Activated CD4-positive, alpha-beta T cell treated with anti-CD3 and anti-CD28 coated beads, Interleukin-2, Interleukin-4, amounts not matched to agents 100 ng/mL and 50 ng/mL, durations not matched to agents 16 hours and 8 hours (primary cell): Measurements from ENCODE around the gene CMTM5.
"Not testable (repeated sequence)": the region's sequence is repeated elsewhere in the genome, so short reads cannot be mapped to it uniquely, and the experiment has no call there.

Source experiments
- DNase-seq: peaks from one replicate; pipeline ENCODE4 v3.0.0-alpha.2; 2020; ENCODE audit warnings: low spot score

CMTM5 gene

GRCh38 chr14:23399136-23399535 lies 22.3 kb downstream of the CMTM5 start:
- DNase-seq, result no peak

- no peak for DNase-seq
These were observed 22.7 kb downstream of the CMTM5 start for GRCh38 chr14:23399591-23399990.

- not testable (repeated sequence) for DNase-seq
These were observed 23.8 kb downstream of the CMTM5 start for GRCh38 chr14:23400496-23401149.

GRCh38 chr14:23401291-23401690 lies 24.4 kb downstream of the CMTM5 start:
- DNase-seq, result no peak

- DNase-seq, result no peak
These were observed 25.7 kb downstream of the CMTM5 start for GRCh38 chr14:23402296-23403138.

- DNase-seq, result no peak
These were observed 26.2 kb downstream of the CMTM5 start for GRCh38 chr14:23403139-23403438.

GRCh38 chr14:23403908-23404307 lies 27.1 kb downstream of the CMTM5 start:
- no peak for DNase-seq

- no peak for DNase-seq
These were observed 27.6 kb downstream of the CMTM5 start for GRCh38 chr14:23404331-23404900.

GRCh38 chr14:23405096-23405495 lies 28.2 kb downstream of the CMTM5 start:
- DNase-seq, result no peak

GRCh38 chr14:23405516-23406025 lies 28.7 kb downstream of the CMTM5 start:
- DNase-seq, result no peak

GRCh38 chr14:23406244-23406643 lies 29.4 kb downstream of the CMTM5 start:
- no peak for DNase-seq

GRCh38 chr14:23406725-23407355 lies 30.0 kb downstream of the CMTM5 start:
- DNase-seq, result no peak

GRCh38 chr14:23407516-23408306 lies 30.9 kb downstream of the CMTM5 start, which contains the start of gene MYH6:
Gene MYH6 (minus strand): TSS chr14:23408273. CDS start chr14:23407223, 1,050 bp downstream.
- no peak for DNase-seq

- no peak for DNase-seq
These were observed 31.4 kb downstream of the CMTM5 start for GRCh38 chr14:23408307-23408630.

GRCh38 chr14:23409475-23409874 lies 32.6 kb downstream of the CMTM5 start:
- DNase-seq, result no peak

GRCh38 chr14:23409966-23410635 lies 33.3 kb downstream of the CMTM5 start:
- DNase-seq, result no peak

- DNase-seq, result no peak
These were observed 35.0 kb downstream of the CMTM5 start for GRCh38 chr14:23411563-23412525.

- no peak for DNase-seq
These were observed 36.8 kb downstream of the CMTM5 start for GRCh38 chr14:23413681-23414080.

GRCh38 chr14:23414254-23414653 lies 37.4 kb downstream of the CMTM5 start:
- DNase-seq, result no peak
